Spleen (tissue), 11 donors: ENCODE results near the gene NAA35. TPM values are rescaled to one million over a fixed set of nuclear protein-coding genes. Genes with fewer than 3 reads are reported as not detected.

Experiments
- DNase-seq: peaks from one replicate; pipeline ENCODE4 v3.0.0-alpha.2; 2020
- H3K27ac ChIP-seq, 8 donors: fragments of 200-600 bp; sonication (generic) in 7 of 8; 1 replicate in 4 of 8; 2 replicates in 4 of 8; pipeline versions ENCODE4 v1.5.0 to v1.8.0; 2016 to 2021; ENCODE audit warnings: inconsistent platforms in 4 of 8, mild to moderate bottlenecking in 4 of 8, moderate library complexity in 1 of 8
- H3K27me3 ChIP-seq, 7 donors: fragments of 200-600 bp; sonication (generic) in 6 of 7; replicated peaks in 1 of 7; 1 replicate in 4 of 7; 2 replicates in 3 of 7; pipeline versions ENCODE4 v1.5.0 to v1.8.0; 2016 to 2021; ENCODE audit warnings: inconsistent platforms in 3 of 7, mild to moderate bottlenecking in 1 of 7
- H3K36me3 ChIP-seq, 6 donors: fragments of 200-600 bp; sonication (generic) in 5 of 6; 1 replicate in 4 of 6; 2 replicates in 2 of 6; pipeline versions ENCODE4 v1.5.0 to v1.8.0; 2016 to 2021; ENCODE audit warnings: inconsistent platforms in 2 of 6
- H3K4me1 ChIP-seq, 6 donors: fragments of 200-600 bp; sonication (generic) in 5 of 6; 1 replicate in 3 of 6; 2 replicates in 3 of 6; pipeline versions ENCODE4 v1.5.0 to v1.8.0; 2016 to 2021; ENCODE audit warnings: inconsistent platforms in 3 of 6
- H3K4me3 ChIP-seq, 8 donors: fragments of 200-600 bp; sonication (generic) in 7 of 8; 1 replicate in 4 of 8; 2 replicates in 4 of 8; pipeline versions ENCODE4 v1.5.0 to v1.8.0; 2016 to 2021; ENCODE audit warnings: inconsistent platforms in 4 of 8, mild to moderate bottlenecking in 4 of 8, moderate library complexity in 2 of 8
- H3K9me3 ChIP-seq, 8 donors: fragments of 200-600 bp; sonication (generic) in 7 of 8; 1 replicate in 4 of 8; 2 replicates in 4 of 8; pipeline versions ENCODE4 v1.5.0 to v1.8.0; 2016 to 2021; ENCODE audit warnings: inconsistent platforms in 4 of 8
- CTCF ChIP-seq, 11 experiments: fragments of 200-600 bp in 7 of 11; fragments of 450-650 bp in 4 of 11; sonication (generic) in 4 of 11; IDR thresholded peaks in 8 of 11; conservative IDR thresholded peaks in 3 of 11; 1 replicate in 7 of 11; 2 replicates in 4 of 11; pipeline versions ENCODE4 v1.4.0 to v1.8.0; 2016 to 2021; ENCODE audit warnings: antibody characterized with exemption in 11 of 11, inconsistent platforms in 4 of 11, mild to moderate bottlenecking in 1 of 11
- POLR2A ChIP-seq, 3 donors: fragments of 450-650 bp; IDR thresholded peaks; one replicate each; pipeline ENCODE4 v1.5.1; 2017; ENCODE audit warnings: antibody characterized with exemption in 3 of 3, mild to moderate bottlenecking in 1 of 3
- POLR2AphosphoS5 ChIP-seq, 3 donors: sonication (generic); formaldehyde crosslinking; IDR thresholded peaks; one replicate each; pipeline ENCODE4 v1.5.1; 2017; ENCODE audit warnings: antibody characterized with exemption in 3 of 3
- WGBS, 5 donors: extraction: QIAGEN DNeasy Blood & Tissue Kit in 3 of 5; methylation state at CpG; one replicate each; pipeline versions ENCODE4 v1.1.5 to v1.1.7; 2013 to 2018; 5-methylcytosine and 5-hydroxymethylcytosine counted together
- intact Hi-C: fragments of 100-400 bp; cut with DNase I; formaldehyde crosslinking; loops from one replicate; pipeline ENCODE4 v1.15.0; 2023; ENCODE audit warnings: low total_unique reads
- polyA plus RNA-seq, 3 donors: library from polyadenylated mRNA; stranded (reverse); fragments of 200-250 nt; gene quantifications; one replicate each; pipeline ENCODE4 v1.2.1, GENCODE V29; 2013
- total RNA-seq, 7 donors: library from RNA; depleted of rRNA in 3 of 7; stranded (reverse); fragments of >200 nt in 3 of 7; fragmentation: NEBNext Ultra II Directional in 4 of 7; extraction: Animal tissue kit (Norgen Biotek cat#: 25700) in 4 of 7; gene quantifications; one replicate each; pipeline versions ENCODE4 v1.1.0 to v1.2.1, GENCODE V29; 2016 to 2021
- donor health status: healthy with polysubstance abuse.
- donor health status: DM: no; HTN: no; CAD: no; lungs with moderate emphysema.
- donor health status: DM: no; HTN: no; CAD: no.
- donor health status: Bipolar disorder and iron deficiency.
- donor health status: healthy.
- donor health status: DM: no; HTN: no; CAD: no.
- donor health status: DM: yes; HTN: yes; CAD: no.

Gene NAA35
- total and polyA plus RNA-seq, 10 donors: 4.2 to 23.7 (median 18.9) TPM

DNA sequence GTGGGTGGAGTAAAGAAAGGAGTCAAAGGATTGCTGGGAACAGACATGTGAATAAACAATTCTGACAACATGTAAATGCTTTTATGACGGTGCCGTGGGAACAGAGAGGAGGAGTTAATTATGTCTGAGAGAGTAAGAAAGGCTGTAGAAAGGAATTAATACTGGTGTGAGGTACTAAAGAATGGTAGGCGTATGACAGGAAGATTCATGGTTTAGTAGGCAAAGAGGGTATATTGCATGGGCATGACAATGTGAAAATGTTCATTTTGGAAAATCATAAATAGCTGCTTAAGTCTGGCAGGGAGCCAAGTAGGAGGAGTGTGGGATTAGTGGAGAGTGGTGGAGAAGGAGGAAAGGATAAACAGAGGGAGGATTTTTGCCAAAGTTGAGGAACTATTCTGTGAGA, 19.7 kb downstream of the NAA35 start:
- H3K4me3 ChIP-seq: no peak overlapping the region
- H3K27me3 ChIP-seq: no peaks in the 10 kb centered on the region
- peaks cover 0 to 13% (median 0%) of the 10 kb centered on the region in 6 donors for H3K4me1 ChIP-seq
- WGBS, 5 donors: 77 to 87% (median 82%) methylated on average over 3 of the region's 3 CpGs
- H3K27ac ChIP-seq: peak overlapping the region in 1 of 8 donors; percentile 1
- no peaks in the 10 kb centered on the region for H3K9me3 ChIP-seq
- DNase-seq: no peak
- peaks cover 0 to 94% (median 39%) of the 10 kb centered on the region in 6 donors for H3K36me3 ChIP-seq
- no peak for TF ChIP-seq POLR2A (IDR thresholded peaks at IDR 0.05)
- TF ChIP-seq POLR2AphosphoS5 (IDR thresholded peaks at IDR 0.05): no peak
- no peak for TF ChIP-seq CTCF (IDR thresholded peaks at IDR 0.05 in 8 of 11, conservative IDR thresholded peaks at IDR 0.05 in 3 of 11)
- intact Hi-C loops: no loop called here

- TF ChIP-seq POLR2AphosphoS5 (IDR thresholded peaks at IDR 0.05) (no peak), POLR2A (IDR thresholded peaks at IDR 0.05) (no peak), CTCF (IDR thresholded peaks at IDR 0.05 in 8 of 11, conservative IDR thresholded peaks at IDR 0.05 in 3 of 11) (no peak)
- 93 to 96% (median 95%) methylated on average over 3 of the region's 3 CpGs for WGBS, 5 donors
- DNase-seq: no peak
- intact Hi-C loops: no loop called here
- no peaks in the 10 kb centered on the region for H3K9me3 ChIP-seq
- H3K27me3 ChIP-seq: no peaks in the 10 kb centered on the region
- no peak overlapping the region for H3K4me3 ChIP-seq
- H3K4me1 ChIP-seq: no peaks in the 10 kb centered on the region
- no peak overlapping the region for H3K27ac ChIP-seq
- peaks cover 0 to 100% (median 59%) of the 10 kb centered on the region in 6 donors for H3K36me3 ChIP-seq
Measured at GRCh38 chr9:85964526-85964925, 23.6 kb downstream of the NAA35 start.

DNA sequence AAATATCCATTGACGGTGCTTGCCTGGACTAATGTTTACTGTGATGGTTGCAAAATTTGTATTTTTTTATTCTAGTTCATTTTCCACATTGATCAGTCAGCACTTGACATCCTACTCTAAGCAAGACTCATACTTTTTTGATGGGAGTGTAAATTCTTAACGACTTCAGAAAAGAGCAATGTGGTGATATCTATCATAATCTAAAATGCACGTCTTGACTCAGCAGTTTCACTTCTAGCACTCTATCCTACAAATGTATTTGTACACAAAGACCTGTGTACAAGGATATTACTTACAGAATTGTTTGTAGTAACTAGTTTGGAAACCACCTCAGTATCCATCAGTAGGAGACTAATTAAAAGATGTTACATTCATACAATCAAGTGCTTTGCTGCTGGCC, 24.0 kb downstream of the NAA35 start:
- H3K27me3 ChIP-seq: no peaks in the 10 kb centered on the region
- WGBS, 5 donors: 83 to 94% (median 87%) methylated on average over 3 of the region's 3 CpGs
- DNase-seq: no peak
- H3K4me1 ChIP-seq: no peaks in the 10 kb centered on the region
- no peak for TF ChIP-seq POLR2A (IDR thresholded peaks at IDR 0.05)
- TF ChIP-seq CTCF (IDR thresholded peaks at IDR 0.05 in 8 of 11, conservative IDR thresholded peaks at IDR 0.05 in 3 of 11): no peak
- TF ChIP-seq POLR2AphosphoS5 (IDR thresholded peaks at IDR 0.05): no peak
- peaks cover 0 to 100% (median 59%) of the 10 kb centered on the region in 6 donors for H3K36me3 ChIP-seq
- no peak overlapping the region for H3K27ac ChIP-seq
- intact Hi-C loops: no loop called here
- no peak overlapping the region for H3K4me3 ChIP-seq
- no peaks in the 10 kb centered on the region for H3K9me3 ChIP-seq

- 84 to 98% (median 92%) methylated on average over 1 of the region's 1 CpG for WGBS, 5 donors
- peaks cover 0 to 99% (median 41%) of the 10 kb centered on the region in 6 donors for H3K36me3 ChIP-seq
- no peak overlapping the region for H3K4me3 ChIP-seq
- no peaks in the 10 kb centered on the region for H3K27me3 ChIP-seq
- no peak overlapping the region for H3K27ac ChIP-seq
- H3K4me1 ChIP-seq: no peaks in the 10 kb centered on the region
- no peaks in the 10 kb centered on the region for H3K9me3 ChIP-seq
- TF ChIP-seq POLR2AphosphoS5 (IDR thresholded peaks at IDR 0.05): no peak
- no peak for TF ChIP-seq POLR2A (IDR thresholded peaks at IDR 0.05)
- TF ChIP-seq CTCF (IDR thresholded peaks at IDR 0.05 in 8 of 11, conservative IDR thresholded peaks at IDR 0.05 in 3 of 11): no peak
- intact Hi-C loops: no loop called here
- no peak for DNase-seq
Measured at GRCh38 chr9:85969727-85970126, 28.8 kb downstream of the NAA35 start.
